CD1c-positive myeloid dendritic cell (primary cell): ENCODE results near the gene DUSP22.

Experiments
- DNase-seq: peaks from one replicate; pipeline ENCODE4 v3.0.0-alpha.2; 2016; ENCODE audit errors: extremely low spot score

Gene DUSP22

GRCh38 chr6:296151-297122, 4.2 kb downstream of the DUSP22 start:
- no peak for DNase-seq

DNA sequence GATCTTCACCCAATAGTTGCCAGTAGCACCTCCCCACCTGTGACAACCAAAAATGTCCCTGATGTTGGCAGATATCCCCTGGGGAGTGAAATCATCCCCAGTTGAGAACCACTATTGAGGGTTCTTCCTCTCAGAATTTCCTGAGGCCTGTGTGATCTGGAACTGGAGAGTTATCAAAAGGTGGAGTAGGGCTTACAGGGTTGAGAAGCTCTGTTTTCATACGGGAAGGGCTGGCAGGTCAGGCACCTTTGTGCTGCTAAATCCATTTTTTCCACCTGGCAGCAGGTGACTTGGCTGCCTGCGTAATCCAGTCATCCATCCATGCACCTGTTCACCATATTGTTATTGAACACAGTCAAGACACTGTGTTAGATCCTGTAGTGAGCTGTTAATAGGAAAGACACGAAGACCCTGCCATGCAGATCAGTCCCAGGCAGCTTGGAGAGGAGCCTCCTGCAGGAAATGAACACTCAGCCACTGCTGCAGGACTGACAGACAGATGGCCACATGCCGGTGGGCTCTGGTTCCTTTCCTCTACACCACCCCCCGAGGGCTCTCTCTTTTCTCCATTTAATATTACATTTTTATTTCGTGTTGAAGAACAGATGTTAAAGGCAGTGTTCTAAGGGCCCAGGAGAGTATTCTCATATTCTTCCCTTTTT, 5.4 kb downstream of the DUSP22 start:
- no peak for DNase-seq

- DNase-seq, result peak; percentile 93
Measured at GRCh38 chr6:298233-299103, 6.2 kb downstream of the DUSP22 start.

- DNase-seq, result peak; percentile 51
Measured at GRCh38 chr6:299104-299980, 7.1 kb downstream of the DUSP22 start.

- no peak for DNase-seq
Measured at GRCh38 chr6:300026-300425, 7.7 kb downstream of the DUSP22 start.

GRCh38 chr6:300494-301198, 8.4 kb downstream of the DUSP22 start:
- no peak for DNase-seq

DNA sequence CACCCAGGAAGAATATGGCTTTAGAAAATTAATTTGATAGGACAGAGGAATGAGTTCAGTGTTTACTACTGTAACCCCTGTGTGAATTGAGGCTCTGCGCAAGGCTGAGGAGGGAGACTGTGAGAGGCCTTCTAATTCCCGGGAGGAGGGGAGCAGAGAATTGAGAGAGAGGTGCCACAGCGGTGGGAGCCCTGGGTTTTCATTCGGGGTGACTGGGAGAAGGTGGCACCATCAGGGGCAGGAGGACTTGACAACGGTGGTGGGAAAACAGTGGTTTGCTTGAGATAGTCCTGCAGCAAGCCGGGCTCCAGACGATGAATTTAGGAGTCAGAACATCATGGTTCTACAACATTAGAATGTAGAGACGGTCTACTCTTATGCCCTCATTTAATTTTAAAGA, 9.2 kb downstream of the DUSP22 start:
- no peak for DNase-seq

DNA sequence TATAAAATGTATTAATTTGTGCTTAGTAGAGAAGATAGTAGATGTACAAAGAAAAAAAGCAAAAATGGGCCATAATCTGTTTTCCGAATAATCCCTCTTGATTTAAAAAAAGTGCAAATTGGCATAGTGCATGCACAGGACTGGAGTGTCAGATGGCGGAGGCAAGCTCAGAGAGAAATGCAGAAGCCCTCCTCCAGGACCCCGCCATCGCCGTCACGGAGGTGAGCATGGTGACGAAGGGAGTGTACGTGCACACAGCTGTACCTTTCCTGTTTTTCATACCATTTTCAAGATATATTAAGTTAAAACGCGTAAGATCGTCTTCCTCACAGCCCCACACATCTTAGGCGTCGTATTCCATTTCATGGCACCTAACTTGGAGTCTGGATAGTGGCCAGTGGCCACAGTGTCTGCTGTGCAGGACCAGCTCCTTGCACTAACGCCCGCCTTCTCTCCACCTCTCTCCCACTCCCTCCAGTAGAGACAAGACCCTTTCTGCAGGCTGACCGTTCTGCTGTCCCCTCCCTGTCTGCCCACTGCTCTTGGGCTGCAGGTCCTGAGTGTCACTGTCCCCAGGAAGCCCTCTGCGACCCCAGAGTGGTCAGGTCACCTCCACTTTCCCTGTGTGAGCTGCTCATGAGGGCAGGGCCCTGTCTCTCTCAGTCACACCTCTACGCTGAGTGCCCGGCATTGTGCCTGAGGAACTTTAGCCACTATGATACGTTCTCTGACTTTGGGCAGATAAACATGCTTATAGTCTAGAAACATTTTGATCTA, 9.8 kb downstream of the DUSP22 start:
- DNase-seq, result no peak

DNA sequence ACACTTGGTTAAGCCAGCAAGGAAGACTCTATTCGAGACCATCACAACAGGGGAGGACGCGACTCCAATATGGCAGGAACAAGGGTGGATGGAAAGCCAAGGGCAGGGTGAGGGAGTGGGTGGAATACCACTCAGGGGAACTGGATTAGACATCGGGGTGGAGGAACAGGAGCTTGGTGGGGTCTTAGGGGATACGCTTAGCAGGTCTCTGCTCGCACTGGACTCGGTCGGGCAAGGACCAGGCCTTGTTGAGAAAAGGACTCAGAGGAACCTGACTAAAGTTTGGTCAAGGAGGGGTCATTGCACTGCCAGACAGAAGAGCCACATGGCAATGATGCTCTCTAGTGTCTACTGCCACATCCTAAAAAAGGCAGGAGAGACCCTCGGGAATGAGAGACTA, 10.5 kb downstream of the DUSP22 start:
- DNase-seq, result no peak

DNA sequence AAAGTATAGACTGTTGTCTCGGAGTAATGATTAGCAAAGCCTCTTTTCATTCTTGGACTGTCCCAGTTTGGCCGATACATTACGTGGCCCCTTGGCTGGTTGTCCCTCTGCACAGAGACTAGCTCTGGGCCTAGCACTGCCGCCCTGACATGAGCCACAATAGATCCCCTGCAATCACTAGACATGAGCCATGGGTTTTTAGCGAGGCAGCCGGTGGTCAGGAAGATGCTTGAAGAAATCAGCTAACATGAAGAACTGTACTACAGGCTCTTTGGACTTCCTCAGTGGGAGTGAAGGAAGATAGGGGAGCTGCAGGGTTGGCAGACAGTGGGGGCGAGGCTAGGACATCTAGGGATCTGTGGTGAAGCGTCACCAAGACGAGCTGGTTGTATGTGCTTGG, 11.0 kb downstream of the DUSP22 start:
- DNase-seq, result no peak

DNA sequence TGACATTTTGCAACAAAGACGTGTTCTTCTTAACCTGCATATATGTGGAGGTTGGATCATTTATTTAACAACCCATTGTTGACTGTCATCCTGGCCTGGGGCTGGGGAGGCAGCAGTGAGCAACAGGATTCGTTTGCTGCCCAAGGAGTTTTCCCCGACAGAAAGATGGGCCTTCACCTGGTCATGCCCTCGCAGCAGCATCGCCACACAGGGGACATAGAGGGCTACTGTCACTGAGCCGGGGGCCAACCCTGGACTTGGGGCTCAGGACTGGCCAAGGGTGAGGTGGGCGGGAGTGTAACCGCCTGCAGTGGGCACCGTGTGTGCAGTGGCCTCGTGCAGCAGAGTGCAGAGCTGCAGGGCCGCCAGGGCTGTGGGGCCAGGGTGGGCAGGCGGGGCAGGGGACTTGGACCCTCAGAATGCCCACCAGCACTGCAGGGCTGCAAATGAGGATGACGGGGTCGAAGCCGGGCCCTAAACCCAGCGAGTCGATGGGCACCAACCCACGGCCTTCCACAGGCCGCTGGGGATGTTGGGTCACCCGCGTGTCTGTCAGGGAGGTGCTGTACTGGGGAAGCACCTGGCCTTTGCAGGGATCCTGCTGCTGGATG, 11.8 kb downstream of the DUSP22 start:
- no peak for DNase-seq

- DNase-seq, result no peak
Measured at GRCh38 chr6:304833-305370, 12.6 kb downstream of the DUSP22 start.

- DNase-seq, result no peak
Measured at GRCh38 chr6:305371-306206, 13.3 kb downstream of the DUSP22 start.

DNA sequence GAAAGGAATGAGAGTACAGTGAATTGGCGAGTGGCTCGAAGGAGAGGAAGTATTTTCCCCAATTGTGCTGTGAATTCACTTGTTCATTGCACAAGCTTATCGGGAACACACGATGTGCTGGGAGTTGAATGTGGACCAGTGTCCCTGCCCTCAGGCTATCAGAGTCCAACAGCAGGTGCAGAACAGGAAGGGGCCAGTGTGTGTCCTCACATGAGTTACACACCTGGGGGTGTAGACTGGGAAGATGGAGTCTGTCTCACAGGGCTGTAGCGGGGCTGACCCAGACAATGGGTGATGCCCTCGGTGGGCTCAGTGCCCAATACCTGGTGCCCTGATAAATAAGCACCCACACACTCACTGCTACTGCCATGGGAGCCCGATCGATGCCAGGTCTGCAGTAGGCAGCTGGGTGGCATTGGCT, 14.4 kb downstream of the DUSP22 start:
- DNase-seq, result no peak

GRCh38 chr6:307065-307814, 15.0 kb downstream of the DUSP22 start:
- DNase-seq, result no peak

- no peak for DNase-seq
Measured at GRCh38 chr6:307874-308273, 15.6 kb downstream of the DUSP22 start.

DNA sequence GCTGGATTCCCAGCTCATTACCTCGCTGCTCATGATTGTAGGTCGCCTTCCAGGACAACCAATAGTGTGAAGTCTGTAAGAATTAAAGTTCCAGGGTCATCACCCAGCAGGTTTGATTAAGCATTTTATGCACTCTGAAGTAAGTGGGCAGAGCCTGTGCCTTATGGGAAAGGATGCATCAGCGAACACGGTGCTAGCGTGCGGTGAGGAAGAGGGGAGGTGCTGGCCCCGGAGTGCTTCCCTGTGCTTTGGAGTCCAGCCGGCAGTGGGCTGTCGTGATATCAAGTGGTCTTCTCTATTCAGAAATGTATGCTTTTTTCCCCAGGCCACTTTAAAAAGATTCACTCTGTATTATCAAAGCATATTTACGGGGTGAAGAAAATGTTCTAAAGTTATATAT, 16.0 kb downstream of the DUSP22 start:
- DNase-seq, result no peak
